Stomach (tissue), 4 donors: ENCODE measurements around the gene DVL3.

ENCODE experiments used
- EP300 ChIP-seq: sonication (generic); formaldehyde crosslinking; IDR thresholded peaks from one replicate; pipeline ENCODE4 v1.6.1; 2017; ENCODE audit warnings: antibody characterized with exemption
- POLR2A ChIP-seq, 4 donors: fragments of 450-650 bp; IDR thresholded peaks; one replicate each; pipeline ENCODE4 v1.6.1; 2016; ENCODE audit warnings: antibody characterized with exemption in 4 of 4, control low read depth in 2 of 4, mild to moderate bottlenecking in 1 of 4, moderate library complexity in 1 of 4
- TF ChIP-seq, protein P1 (sequence below), 7 experiments: fragments of 450-650 bp in 4 of 7; fragments of 200-600 bp in 3 of 7; sonication (generic) in 3 of 7; IDR thresholded peaks; one replicate each; pipeline ENCODE4 v1.5.1; 2016 to 2019; ENCODE audit warnings: antibody characterized with exemption in 7 of 7, control low read depth in 2 of 7, mild to moderate bottlenecking in 1 of 7

DNA sequence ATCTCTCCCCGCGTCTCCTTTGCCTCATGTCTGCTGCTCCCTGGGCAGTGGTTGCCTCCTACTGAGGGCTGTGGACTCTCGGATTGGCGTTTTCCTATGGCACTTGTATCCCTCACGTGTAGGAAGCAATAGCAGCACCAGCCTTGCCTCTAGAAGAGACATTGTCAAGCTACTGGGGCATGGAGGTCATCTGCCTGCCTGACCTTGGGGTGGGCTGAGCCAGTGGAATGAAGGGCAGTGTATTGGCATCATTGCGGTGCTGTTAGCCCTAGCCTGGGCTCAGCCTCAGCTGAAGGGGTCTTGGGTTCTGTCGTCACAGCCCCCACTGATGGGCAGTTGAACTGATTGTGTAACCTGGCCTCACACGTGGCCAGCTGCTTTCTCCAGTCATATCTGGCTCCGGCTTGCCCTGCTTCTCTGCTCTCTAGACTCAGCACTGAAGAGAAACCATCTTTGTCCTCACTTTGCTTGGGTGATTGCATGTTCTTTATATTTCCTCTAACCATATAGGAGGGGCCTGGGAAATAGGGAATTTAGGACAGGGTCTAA lies 38.9 kb downstream of the DVL3 start:
- TF ChIP-seq, protein P1, sequence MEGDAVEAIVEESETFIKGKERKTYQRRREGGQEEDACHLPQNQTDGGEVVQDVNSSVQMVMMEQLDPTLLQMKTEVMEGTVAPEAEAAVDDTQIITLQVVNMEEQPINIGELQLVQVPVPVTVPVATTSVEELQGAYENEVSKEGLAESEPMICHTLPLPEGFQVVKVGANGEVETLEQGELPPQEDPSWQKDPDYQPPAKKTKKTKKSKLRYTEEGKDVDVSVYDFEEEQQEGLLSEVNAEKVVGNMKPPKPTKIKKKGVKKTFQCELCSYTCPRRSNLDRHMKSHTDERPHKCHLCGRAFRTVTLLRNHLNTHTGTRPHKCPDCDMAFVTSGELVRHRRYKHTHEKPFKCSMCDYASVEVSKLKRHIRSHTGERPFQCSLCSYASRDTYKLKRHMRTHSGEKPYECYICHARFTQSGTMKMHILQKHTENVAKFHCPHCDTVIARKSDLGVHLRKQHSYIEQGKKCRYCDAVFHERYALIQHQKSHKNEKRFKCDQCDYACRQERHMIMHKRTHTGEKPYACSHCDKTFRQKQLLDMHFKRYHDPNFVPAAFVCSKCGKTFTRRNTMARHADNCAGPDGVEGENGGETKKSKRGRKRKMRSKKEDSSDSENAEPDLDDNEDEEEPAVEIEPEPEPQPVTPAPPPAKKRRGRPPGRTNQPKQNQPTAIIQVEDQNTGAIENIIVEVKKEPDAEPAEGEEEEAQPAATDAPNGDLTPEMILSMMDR (IDR thresholded peaks at IDR 0.05) = no peak
- TF ChIP-seq POLR2A (IDR thresholded peaks at IDR 0.05) (no peak), EP300 (no peak)
